Prostate gland (tissue), 2 donors: ENCODE measurements around the gene SH3TC2.

Experiments used
- POLR2A ChIP-seq: fragments of 450-650 bp; IDR thresholded peaks from one replicate; pipeline ENCODE4 v1.6.1; 2016; ENCODE audit warnings: antibody characterized with exemption, mild to moderate bottlenecking
- TF ChIP-seq, protein P1 (sequence below), 4 experiments: fragments of 200-600 bp in 2 of 4; fragments of 450-650 bp in 2 of 4; sonication (generic) in 2 of 4; IDR thresholded peaks; 1 replicate in 3 of 4; 2 replicates in 1 of 4; pipeline ENCODE4 v1.5.1; 2016 to 2019; ENCODE audit warnings: antibody characterized with exemption in 4 of 4, mild to moderate bottlenecking in 2 of 4, moderate library complexity in 2 of 4

DNA sequence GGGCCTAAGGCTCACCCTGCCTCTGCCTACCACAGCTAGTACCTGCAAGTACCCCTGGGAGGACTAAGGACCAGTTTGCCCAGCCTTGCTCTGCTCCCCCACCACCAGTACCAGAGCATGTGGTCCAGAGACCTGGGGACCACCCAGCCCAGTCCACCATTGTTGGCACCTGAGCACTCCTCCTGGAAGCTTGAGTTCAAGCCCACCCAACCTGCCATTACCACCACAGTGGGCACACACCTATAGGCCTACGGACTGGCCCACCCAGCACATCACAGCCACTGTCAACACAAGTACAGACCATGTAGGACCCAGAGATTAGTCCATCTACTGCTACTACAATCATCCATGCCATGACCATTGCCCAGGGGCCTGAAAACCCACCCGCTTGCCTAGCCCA lies 30.8 kb upstream of the SH3TC2 start:
- TF ChIP-seq POLR2A = no peak
- TF ChIP-seq, protein P1, sequence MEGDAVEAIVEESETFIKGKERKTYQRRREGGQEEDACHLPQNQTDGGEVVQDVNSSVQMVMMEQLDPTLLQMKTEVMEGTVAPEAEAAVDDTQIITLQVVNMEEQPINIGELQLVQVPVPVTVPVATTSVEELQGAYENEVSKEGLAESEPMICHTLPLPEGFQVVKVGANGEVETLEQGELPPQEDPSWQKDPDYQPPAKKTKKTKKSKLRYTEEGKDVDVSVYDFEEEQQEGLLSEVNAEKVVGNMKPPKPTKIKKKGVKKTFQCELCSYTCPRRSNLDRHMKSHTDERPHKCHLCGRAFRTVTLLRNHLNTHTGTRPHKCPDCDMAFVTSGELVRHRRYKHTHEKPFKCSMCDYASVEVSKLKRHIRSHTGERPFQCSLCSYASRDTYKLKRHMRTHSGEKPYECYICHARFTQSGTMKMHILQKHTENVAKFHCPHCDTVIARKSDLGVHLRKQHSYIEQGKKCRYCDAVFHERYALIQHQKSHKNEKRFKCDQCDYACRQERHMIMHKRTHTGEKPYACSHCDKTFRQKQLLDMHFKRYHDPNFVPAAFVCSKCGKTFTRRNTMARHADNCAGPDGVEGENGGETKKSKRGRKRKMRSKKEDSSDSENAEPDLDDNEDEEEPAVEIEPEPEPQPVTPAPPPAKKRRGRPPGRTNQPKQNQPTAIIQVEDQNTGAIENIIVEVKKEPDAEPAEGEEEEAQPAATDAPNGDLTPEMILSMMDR (IDR thresholded peaks at IDR 0.05) = no peak
